ENCODE results near the gene TPX2.

TPX2 gene

GRCh38 chr20:31738729-31739549, at the start of gene TPX2:
TPX2 (plus strand) TSS chr20:31739290; CDS start chr20:31757477, 18,187 bp downstream.
- POLR2A ChIA-PET = interaction anchor here (0.6 to 3.1 kb wide), 13 partner anchors 10 to 179 kb away, joined by 3 to 22 read pairs (median 5); partner anchors contain the start of genes BCL2L1 and ID1
- peak; percentile 66; the same call in 1 of the 2 replicates for TF ChIP-seq ZBTB1 (tag by site-specific recombination; IDR thresholded peaks at IDR 0.05)
- no peak for TF ChIP-seq ZNF670 (tag by site-specific recombination; IDR thresholded peaks at IDR 0.05; ENCODE audit: low read depth)
- TF ChIP-seq BCL11B (tag by site-specific recombination; IDR thresholded peaks at IDR 0.05; ENCODE audit: low read depth) = no peak
- peak; percentile 94 for TF ChIP-seq SP2 (tag by site-specific recombination; IDR thresholded peaks at IDR 0.05)
- TF ChIP-seq ZBTB11 (tag by site-specific recombination; conservative IDR thresholded peaks at IDR 0.05; ENCODE audit: low read depth) = peak; percentile 46
- peak; percentile 44 for TF ChIP-seq ZBTB20 (tag by site-specific recombination; IDR thresholded peaks at IDR 0.05)
- peak; percentile 61; the same call in 1 of the 2 replicates for TF ChIP-seq ZSCAN5A (tag by site-specific recombination; IDR thresholded peaks at IDR 0.05)
- no peak for TF ChIP-seq GLIS1 (tag by site-specific recombination; IDR thresholded peaks at IDR 0.05)
- no peak for TF ChIP-seq YY2 (tag by site-specific recombination; IDR thresholded peaks at IDR 0.05)
- peak; percentile 53; the same call in 1 of the 2 replicates for TF ChIP-seq ZNF629 (tag by site-specific recombination; IDR thresholded peaks at IDR 0.05)
- peak; percentile 29; the same call in 1 of the 2 replicates for TF ChIP-seq ZNF639 (tag by site-specific recombination; IDR thresholded peaks at IDR 0.05)
- peak; percentile 68 for TF ChIP-seq ZEB2 (tag by site-specific recombination; IDR thresholded peaks at IDR 0.05)
- peak; percentile 81 for TF ChIP-seq SP3 (tag by site-specific recombination; IDR thresholded peaks at IDR 0.05)
- TF ChIP-seq ZNF2 (tag by site-specific recombination; IDR thresholded peaks at IDR 0.05) = peak; percentile 57; the same call in 1 of the 2 replicates
- TF ChIP-seq KLF7 (tag by site-specific recombination; IDR thresholded peaks at IDR 0.05; ENCODE audit: borderline replicate concordance) = peak; percentile 65; the same call in 1 of the 2 replicates
- no peak for TF ChIP-seq ZNF350 (tag by site-specific recombination; IDR thresholded peaks at IDR 0.05)
- TF ChIP-seq CTCF (tag by site-specific recombination; IDR thresholded peaks at IDR 0.05) = peak; percentile 91
- TF ChIP-seq ZNF521 (tag by site-specific recombination; IDR thresholded peaks at IDR 0.05) = no peak
- 0 out of 2 replicates have a peak, but pooled peaks have one; percentile 27 for TF ChIP-seq ZNF518A (tag by site-specific recombination; conservative IDR thresholded peaks at IDR 0.05; ENCODE audit: low read depth)
- TF ChIP-seq ELK4 (IDR thresholded peaks at IDR 0.05; ENCODE audit: borderline replicate concordance, low read depth, low read length) = no peak
- TF ChIP-seq ZNF366 (tag by site-specific recombination; conservative IDR thresholded peaks at IDR 0.05) = peak; percentile 62; the same call in 1 of the 2 replicates
- TF ChIP-seq ZNF660 (tag by site-specific recombination; IDR thresholded peaks at IDR 0.05) = no peak

More at GRCh38 chr20:31738729-31739549, at the start of gene TPX2:
- Histone ChIP-seq H3K4me3 (ENCODE audit: low read depth, low read length) (peak within 1 kb of the TSS; percentile 73), H3K36me3 (ENCODE audit: control insufficient read depth in 2 of 2, insufficient read depth in 1 of 2, low read length in 2 of 2) (peaks cover 12 to 18% of the 10 kb centered on the region in 2 experiments; a peak in 2 of 3 replicates), H3K4me1 (ENCODE audit: control insufficient read depth, insufficient read depth, low read length) (no peaks in the 10 kb centered on the region; the same call in 1 of the 2 replicates), H3K9me3 (ENCODE audit: control insufficient read depth, insufficient read depth, low read depth, low read length) (no peaks in the 10 kb centered on the region), H3K27ac (ENCODE audit: extremely low read depth, low read depth, low read length) (peak within 1 kb of the TSS; percentile 75)
- CTCF ChIA-PET = interaction anchor here (0.6 to 4.0 kb wide), 7 partner anchors 12 to 126 kb away, joined by 3 to 24 read pairs (median 3); no protein-coding TSS in a partner anchor
